CD4-positive, alpha-beta T cell (primary cell): Measurements from ENCODE around the gene PIN1. TPM values are rescaled to one million over a fixed set of nuclear protein-coding genes. Genes with fewer than 3 reads are reported as not detected.

Source experiments
- ATAC-seq: fragments of 200-7000 bp; cut with Tn5 transposase; one replicate; pipeline ENCODE4 v1.10.0; 2022; ENCODE audit warnings: mild to moderate bottlenecking; ENCODE audit not compliant: poor library complexity
- CTCF ChIA-PET: fragments of 350-600 bp; sonication (Branson Sonifier 250); formaldehyde crosslinking; loops from one replicate; lab custom pipeline; 2021; ENCODE audit warnings: antibody characterized with exemption, inconsistent platforms; lab: Charles Lee
- POLR2A ChIA-PET: fragments of 350-600 bp; sonication (Branson Sonifier 250); formaldehyde crosslinking; loops from one replicate; lab custom pipeline; 2021; ENCODE audit warnings: antibody characterized with exemption, inconsistent platforms; lab: Charles Lee
- DNase-seq, 14 experiments: peaks; one replicate each; pipeline ENCODE4 v3.0.0-alpha.2; 2013 to 2020; ENCODE audit warnings: mixed read lengths in 2 of 14
- H3K27ac ChIP-seq, 2 donors: one replicate each; pipeline versions ENCODE4 v1.5.1 to v1.7.0; 2013; ENCODE audit warnings: low read length in 2 of 2, low read depth in 1 of 2, mild to moderate bottlenecking in 1 of 2
- H3K27me3 ChIP-seq, 2 experiments: 1 replicate in 1 of 2; 2 replicates in 1 of 2; pipeline versions ENCODE4 v1.6.1 to v1.7.0; 2013; ENCODE audit warnings: low read length in 2 of 2, control low read depth in 1 of 2, mild to moderate bottlenecking in 1 of 2, moderate library complexity in 1 of 2; ENCODE audit not compliant: insufficient read depth in 2 of 2, control insufficient read depth in 1 of 2
- H3K36me3 ChIP-seq: one replicate; pipeline ENCODE4 v1.6.1; 2013; ENCODE audit warnings: low read length, control low read depth; ENCODE audit not compliant: insufficient read depth
- H3K4me1 ChIP-seq: one replicate; pipeline ENCODE4 v1.6.1; 2013; ENCODE audit warnings: low read length, control low read depth; ENCODE audit not compliant: insufficient read depth
- H3K4me3 ChIP-seq: one replicate; pipeline ENCODE4 v1.5.1; 2013; ENCODE audit warnings: mild to moderate bottlenecking, low read length, moderate library complexity
- H3K9me3 ChIP-seq, 2 experiments: 1 replicate in 1 of 2; 2 replicates in 1 of 2; pipeline versions ENCODE4 v1.6.1 to v1.7.0; 2013; ENCODE audit warnings: low read length in 2 of 2, mild to moderate bottlenecking in 2 of 2, control low read depth in 1 of 2, moderate library complexity in 1 of 2; ENCODE audit not compliant: control insufficient read depth in 1 of 2, insufficient read depth in 1 of 2
- H3K27ac Mint-ChIP-seq: one replicate; pipeline ENCODE4 v1.8.0; 2020; ENCODE audit warnings: mixed read lengths
- H3K27me3 Mint-ChIP-seq: one replicate; pipeline ENCODE4 v1.8.0; 2021; ENCODE audit warnings: mixed read lengths
- H3K36me3 Mint-ChIP-seq: one replicate; pipeline ENCODE4 v1.8.0; 2021; ENCODE audit warnings: low read depth, mixed read lengths
- H3K4me1 Mint-ChIP-seq: one replicate; pipeline ENCODE4 v1.8.0; 2021; ENCODE audit warnings: low read depth, mixed read lengths
- H3K4me3 Mint-ChIP-seq: one replicate; pipeline ENCODE4 v1.8.0; 2020; ENCODE audit warnings: mild to moderate bottlenecking, mixed read lengths
- H3K9me3 Mint-ChIP-seq: one replicate; pipeline ENCODE4 v1.8.0; 2020; ENCODE audit warnings: mixed read lengths
- CTCF ChIP-seq: fragments of 200-600 bp; IDR thresholded peaks from one replicate; pipeline ENCODE4 v1.8.0; 2022; ENCODE audit warnings: antibody characterized with exemption, mild to moderate bottlenecking
- intact Hi-C, 2 experiments: fragments of 100-400 bp; cut with DNase I in 1 of 2; cut with micrococcal nuclease in 1 of 2; formaldehyde crosslinking; loops; one replicate each; pipeline versions ENCODE4 v1.15.1 to v1.9.0; 2023 to 2025; cut with DNase I, micrococcal nuclease
- total RNA-seq, 174 experiments: library from RNA in 2 of 174; stranded (reverse) in 2 of 174; gene quantifications; one replicate each; pipeline ENCODE4 v1.2.3 and lab custom pipeline; 2021 to 2026

Gene PIN1
- total RNA-seq, 2 experiments from 2014 or later = 33.2 to 35.3 TPM

- H3K4me1 Mint-ChIP-seq = peaks cover 86% of the 10 kb centered on the region
- peak overlapping the region; percentile 57 for H3K4me3 ChIP-seq
These were observed 22.1 kb downstream of the PIN1 start for GRCh38 chr19:9857076-9857721.

GRCh38 chr19:9857920-9858746 lies 23.0 kb downstream of the PIN1 start:
- Histone ChIP-seq H3K4me1 (peaks cover 88% of the 10 kb centered on the region), H3K4me3 (peak overlapping the region; percentile 57), H3K36me3 (peaks cover 15% of the 10 kb centered on the region), H3K9me3 (no peaks in the 10 kb centered on the region), H3K27me3 (no peaks in the 10 kb centered on the region), H3K27ac (peak overlapping the region; percentile 54 to 84)
- peak; percentile 75 for ATAC-seq
- POLR2A ChIA-PET = interaction anchor here (0.6 to 3.3 kb wide), 12 partner anchors 9 to 1517 kb away, joined by 3 to 27 read pairs (median 6); partner anchors contain the start of genes PIN1, SWSAP1, UBL5 and ZNF846
- DNase-seq = peak in 9 of 14 experiments; percentile 7 to 76 (median 24)
- H3K36me3 Mint-ChIP-seq = peaks cover 39% of the 10 kb centered on the region
- no peaks in the 10 kb centered on the region for H3K9me3 Mint-ChIP-seq
- peak overlapping the region; percentile 83 for H3K27ac Mint-ChIP-seq
- intact Hi-C loops = loop anchor here in 1 of 2 experiments (10.0 kb wide), 1 partner anchor 367 kb away; no protein-coding TSS in a partner anchor
- peak overlapping the region; percentile 87 for H3K4me3 Mint-ChIP-seq
- CTCF ChIA-PET = interaction anchor here (0.7 to 0.9 kb wide), 2 partner anchors 19 to 411 kb away, joined by 3 read pairs; no protein-coding TSS in a partner anchor
- H3K27me3 Mint-ChIP-seq = no peaks in the 10 kb centered on the region
- peaks cover 86% of the 10 kb centered on the region for H3K4me1 Mint-ChIP-seq
- TF ChIP-seq CTCF = no peak

More at GRCh38 chr19:9857076-9857721, 22.1 kb downstream of the PIN1 start:
- intact Hi-C loops = loop anchor here in 1 of 2 experiments (10.0 kb wide), 1 partner anchor 368 kb away; no protein-coding TSS in a partner anchor
- no peak for TF ChIP-seq CTCF
- Histone ChIP-seq H3K27ac (peak overlapping the region; percentile 54 to 84), H3K9me3 (no peaks in the 10 kb centered on the region), H3K4me1 (peaks cover 79% of the 10 kb centered on the region), H3K36me3 (peaks cover 19% of the 10 kb centered on the region), H3K27me3 (no peaks in the 10 kb centered on the region)
- Mint-ChIP-seq H3K9me3 (no peaks in the 10 kb centered on the region), H3K27ac (peak overlapping the region; percentile 83), H3K36me3 (peaks cover 48% of the 10 kb centered on the region), H3K4me3 (peak overlapping the region; percentile 87), H3K27me3 (no peaks in the 10 kb centered on the region)
- POLR2A ChIA-PET = interaction anchor here (0.8 to 3.3 kb wide), 6 partner anchors 10 to 89 kb away, joined by 3 to 27 read pairs (median 6); partner anchors contain the start of genes PIN1 and ZNF846
- DNase-seq (peak in 1 of 14 experiments; percentile 31), ATAC-seq (no peak)
- CTCF ChIA-PET = no interaction called here

GRCh38 chr19:9858766-9859165 lies 23.6 kb downstream of the PIN1 start:
- no peak for DNase-seq
- Histone ChIP-seq H3K27me3 (no peaks in the 10 kb centered on the region), H3K9me3 (no peaks in the 10 kb centered on the region), H3K36me3 (peaks cover 11% of the 10 kb centered on the region), H3K4me1 (peaks cover 94% of the 10 kb centered on the region), H3K4me3 (peak overlapping the region; percentile 57), H3K27ac (peak overlapping the region; percentile 25 to 84)
- no peak for TF ChIP-seq CTCF
- ChIA-PET CTCF (interaction anchor here (0.9 kb wide), 1 partner anchor 411 kb away, joined by 3 read pairs; no protein-coding TSS in a partner anchor), POLR2A (interaction anchor here (0.7 to 3.3 kb wide), 9 partner anchors 9 to 1516 kb away, joined by 3 to 27 read pairs (median 6); partner anchors contain the start of genes PIN1, SWSAP1, UBL5 and ZNF846)
- Mint-ChIP-seq H3K4me3 (peak overlapping the region; percentile 87), H3K27ac (peak overlapping the region; percentile 83), H3K9me3 (no peaks in the 10 kb centered on the region), H3K36me3 (peaks cover 33% of the 10 kb centered on the region), H3K27me3 (no peaks in the 10 kb centered on the region), H3K4me1 (peaks cover 86% of the 10 kb centered on the region)
- intact Hi-C loops = loop anchor here in 1 of 2 experiments (10.0 kb wide), 1 partner anchor 366 kb away; no protein-coding TSS in a partner anchor
- ATAC-seq = no peak
